Activated naive CD8-positive, alpha-beta T cell treated with anti-CD3 and anti-CD28 coated beads, Interleukin-2, amount 10 ng/mL, durations not matched to agents 7 days and 5 days (primary cell): ENCODE measurements around the gene CCM2L. TPM values are rescaled to one million over a fixed set of nuclear protein-coding genes. Genes with fewer than 3 reads are reported as not detected.
A peak's percentile ranks its signal among the peaks of the same experiment; 100 is the strongest.

Experiments used
- ATAC-seq: fragments of 150-1000 bp; cut with Tn5 transposase; one replicate; pipeline ENCODE4 v1.10.0; 2021; ENCODE audit warnings: low read depth, moderate library complexity
- POLR2A ChIA-PET: fragments of 350-600 bp; sonication (Branson Sonifier 250); formaldehyde crosslinking; loops from one replicate; lab custom pipeline; 2021; ENCODE audit warnings: antibody characterized with exemption; lab: Charles Lee
- DNase-seq: peaks from one replicate; pipeline ENCODE4 v3.0.0; 2021
- H3K27ac Mint-ChIP-seq: one replicate; pipeline ENCODE4 v1.8.0; 2022; ENCODE audit warnings: mild to moderate bottlenecking, mixed read lengths
- H3K27me3 Mint-ChIP-seq: one replicate; pipeline ENCODE4 v1.8.0; 2022; ENCODE audit warnings: mild to moderate bottlenecking, moderate library complexity, mixed read lengths
- H3K36me3 Mint-ChIP-seq: one replicate; pipeline ENCODE4 v1.8.0; 2021; ENCODE audit warnings: mild to moderate bottlenecking, mixed read lengths
- H3K4me1 Mint-ChIP-seq: one replicate; pipeline ENCODE4 v1.8.0; 2021; ENCODE audit warnings: mixed read lengths
- H3K4me3 Mint-ChIP-seq: one replicate; pipeline ENCODE4 v1.8.0; 2022; ENCODE audit warnings: mild to moderate bottlenecking, moderate library complexity, mixed read lengths
- H3K9me3 Mint-ChIP-seq: one replicate; pipeline ENCODE4 v1.8.0; 2021; ENCODE audit warnings: mixed read lengths
- total RNA-seq, 2 experiments: library from RNA; stranded (reverse); gene quantifications; one replicate each; pipeline ENCODE4 v1.2.3, GENCODE V29; 2021

CCM2L gene
- total RNA-seq, 2 experiments from 2014 or later: not detected

DNA sequence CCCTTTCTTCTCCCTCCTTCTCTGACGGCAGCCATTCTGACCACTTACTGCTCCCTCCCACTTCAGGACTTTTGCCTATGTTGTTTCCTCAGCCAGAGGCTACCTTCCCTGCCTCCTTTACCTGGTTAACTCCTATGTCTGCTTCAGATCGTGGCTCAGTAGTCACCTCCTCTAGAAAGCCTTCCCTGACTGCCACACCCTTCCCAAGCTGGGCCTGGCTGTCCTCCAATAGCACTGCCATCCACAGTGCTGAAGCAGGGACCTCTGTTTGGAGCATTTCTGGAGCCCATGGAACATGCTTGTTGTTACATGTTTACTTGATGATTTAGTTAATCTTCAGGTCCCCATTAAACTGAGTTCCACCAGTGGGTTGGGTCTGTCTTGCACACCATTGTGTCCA lies 28.5 kb upstream of the CCM2L start:
- H3K27ac Mint-ChIP-seq: no peak overlapping the region
- no peaks in the 10 kb centered on the region for H3K9me3 Mint-ChIP-seq
- no peaks in the 10 kb centered on the region for H3K4me1 Mint-ChIP-seq
- H3K4me3 Mint-ChIP-seq: no peak overlapping the region
- peaks cover 8% of the 10 kb centered on the region for H3K27me3 Mint-ChIP-seq
- ATAC-seq (no peak), DNase-seq (no peak)
- no peaks in the 10 kb centered on the region for H3K36me3 Mint-ChIP-seq
- POLR2A ChIA-PET: no interaction called here

DNA sequence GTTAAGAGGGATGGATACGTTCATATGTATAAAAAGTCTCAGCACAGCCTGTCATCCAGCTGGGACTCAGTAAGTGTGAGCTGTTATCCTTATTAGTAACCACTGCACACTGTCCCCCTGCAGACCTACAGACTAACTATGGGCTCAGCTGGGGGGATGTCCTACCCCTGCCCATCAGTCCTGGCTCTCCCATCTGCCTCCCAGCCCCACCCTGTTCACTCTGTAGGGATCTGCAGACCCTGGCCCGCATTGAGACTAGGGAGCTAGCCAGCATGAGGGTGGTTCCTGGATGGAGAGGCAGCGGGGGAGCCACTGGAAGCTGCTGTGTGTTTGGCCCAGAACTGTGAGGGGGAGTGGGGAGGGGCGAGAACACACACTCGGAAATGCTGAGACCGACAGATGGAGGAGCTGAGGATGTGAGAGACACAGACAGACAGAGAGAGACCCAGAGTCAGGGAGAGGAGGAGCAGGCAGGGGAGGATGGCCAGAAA lies 25.2 kb upstream of the CCM2L start:
- no peak for DNase-seq
- ATAC-seq: no peak
- Mint-ChIP-seq H3K4me1 (no peaks in the 10 kb centered on the region), H3K27ac (no peak overlapping the region), H3K9me3 (no peaks in the 10 kb centered on the region), H3K4me3 (no peak overlapping the region), H3K27me3 (peaks cover 3% of the 10 kb centered on the region), H3K36me3 (no peaks in the 10 kb centered on the region)
- POLR2A ChIA-PET: no interaction called here

DNA sequence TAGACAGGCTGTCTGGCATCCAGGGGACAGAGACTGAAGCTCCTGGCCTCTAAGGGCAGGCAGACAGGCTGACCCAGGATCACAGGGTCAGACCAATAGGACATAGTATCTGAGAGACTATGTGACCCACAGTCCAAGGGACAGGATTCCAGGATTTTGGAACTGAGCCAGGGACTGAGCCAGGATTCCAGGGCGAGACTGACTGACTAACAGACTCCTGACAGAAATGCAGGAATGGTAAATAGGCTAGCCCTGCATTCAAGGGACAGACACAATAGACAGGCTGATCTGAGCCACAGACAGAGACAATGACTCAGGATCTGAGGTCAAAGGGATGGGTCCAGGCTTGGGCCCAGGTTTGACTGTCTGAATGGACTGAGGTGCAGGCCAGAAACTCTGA lies 22.5 kb upstream of the CCM2L start:
- Mint-ChIP-seq H3K27ac (no peak overlapping the region), H3K4me3 (no peak overlapping the region), H3K9me3 (no peaks in the 10 kb centered on the region), H3K4me1 (no peaks in the 10 kb centered on the region), H3K36me3 (no peaks in the 10 kb centered on the region), H3K27me3 (peaks cover 6% of the 10 kb centered on the region)
- DNase-seq: no peak
- ATAC-seq: no peak
- POLR2A ChIA-PET: no interaction called here

DNA sequence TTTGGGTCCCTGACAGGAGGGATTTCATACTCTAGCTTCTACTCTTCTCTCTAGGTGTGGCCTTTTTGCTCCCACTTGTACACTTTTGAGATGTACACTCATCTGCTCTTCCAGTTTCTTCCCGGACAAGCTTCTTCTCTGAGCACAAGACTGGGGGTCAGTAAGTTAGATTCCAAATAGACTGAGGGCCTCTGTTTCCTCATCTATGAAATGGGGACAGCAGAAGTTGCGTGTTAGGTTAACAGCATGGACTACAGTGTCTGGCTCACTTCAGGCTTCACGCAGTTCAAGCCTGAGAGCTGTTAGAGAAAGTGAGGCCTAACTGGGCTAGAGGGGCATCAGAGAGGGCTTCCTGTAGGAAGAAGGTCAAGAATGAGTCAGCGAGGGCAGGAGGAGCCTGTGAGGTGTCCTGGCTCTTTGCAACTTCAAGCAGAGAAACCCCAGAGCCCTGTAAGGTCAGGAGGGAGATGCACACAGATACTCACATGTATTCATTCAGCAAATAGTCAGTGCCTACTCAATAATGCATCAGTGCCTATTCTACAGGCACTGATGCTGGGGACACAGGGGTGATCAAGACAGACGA lies 21.7 kb upstream of the CCM2L start:
- POLR2A ChIA-PET: no interaction called here
- H3K36me3 Mint-ChIP-seq: no peaks in the 10 kb centered on the region
- no peaks in the 10 kb centered on the region for H3K4me1 Mint-ChIP-seq
- ATAC-seq (no peak), DNase-seq (no peak)
- H3K27ac Mint-ChIP-seq: no peak overlapping the region
- no peak overlapping the region for H3K4me3 Mint-ChIP-seq
- H3K9me3 Mint-ChIP-seq: no peaks in the 10 kb centered on the region
- H3K27me3 Mint-ChIP-seq: peaks cover 12% of the 10 kb centered on the region

DNA sequence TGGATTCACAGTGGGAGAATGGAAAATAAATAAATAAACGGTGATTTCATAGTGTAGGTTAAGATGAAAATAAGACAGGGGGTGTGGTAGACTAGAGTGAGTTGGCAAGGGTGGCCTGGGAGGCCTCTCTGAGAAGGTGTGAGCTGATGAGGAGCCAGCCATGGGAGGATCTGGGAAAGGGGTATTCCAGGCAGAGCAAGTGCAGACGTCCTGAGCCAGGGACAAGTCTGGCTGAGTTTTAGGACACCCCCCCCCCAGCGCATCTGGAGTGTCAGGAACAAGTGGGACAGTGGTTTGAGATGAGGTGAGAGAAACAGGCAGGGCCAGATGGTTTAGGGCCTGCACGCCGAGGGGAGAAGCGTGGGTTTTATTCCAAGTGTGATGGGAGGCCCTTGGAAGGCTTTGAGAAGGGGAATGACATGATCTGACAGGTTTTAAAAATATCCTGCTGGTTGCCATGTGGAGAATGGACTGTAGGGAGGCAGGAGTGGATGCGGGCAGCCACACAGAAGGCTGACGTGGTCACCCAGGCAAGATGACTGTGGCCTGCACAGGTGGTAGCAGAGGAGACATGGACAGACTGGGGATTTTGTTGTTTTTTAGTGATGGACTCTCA lies 21.1 kb upstream of the CCM2L start:
- H3K4me3 Mint-ChIP-seq: no peak overlapping the region
- H3K27me3 Mint-ChIP-seq: peaks cover 18% of the 10 kb centered on the region
- no peaks in the 10 kb centered on the region for H3K9me3 Mint-ChIP-seq
- H3K36me3 Mint-ChIP-seq: no peaks in the 10 kb centered on the region
- POLR2A ChIA-PET: no interaction called here
- no peak for ATAC-seq
- no peaks in the 10 kb centered on the region for H3K4me1 Mint-ChIP-seq
- DNase-seq: no peak
- no peak overlapping the region for H3K27ac Mint-ChIP-seq

DNA sequence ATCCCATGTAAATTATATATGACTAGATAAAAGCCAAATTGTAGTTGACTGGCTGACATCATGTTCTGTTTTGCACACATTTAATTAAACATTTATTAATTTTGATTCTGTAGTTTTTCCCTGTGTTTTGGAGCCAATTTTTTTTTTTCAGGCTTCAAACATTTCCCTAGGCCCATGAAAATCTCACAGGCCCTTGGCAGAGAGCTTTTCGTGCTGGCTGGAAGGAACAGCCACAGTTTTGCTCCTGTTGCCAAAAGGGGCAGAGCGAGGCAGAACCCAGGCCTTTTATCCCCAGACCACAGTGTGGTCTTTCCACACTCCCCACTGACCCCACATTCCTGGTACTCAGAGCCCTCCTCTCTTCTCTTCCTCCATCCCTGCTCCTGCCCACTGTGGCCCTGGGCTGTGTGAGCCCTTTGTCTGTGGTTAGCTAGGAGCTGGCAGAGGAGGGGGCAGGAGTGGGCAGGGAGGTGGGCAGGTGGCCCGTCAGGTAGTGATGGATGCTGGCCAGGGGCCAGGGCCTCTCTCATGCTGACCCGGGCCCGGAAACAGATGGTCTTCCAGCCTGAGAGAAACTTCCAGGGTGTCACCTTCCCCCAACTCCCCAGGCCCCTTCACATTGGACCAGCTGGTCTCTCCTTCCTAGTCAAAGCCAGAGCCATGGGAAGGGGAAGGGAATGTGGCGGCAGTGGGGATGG lies 19.4 kb upstream of the CCM2L start:
- Mint-ChIP-seq H3K9me3 (no peaks in the 10 kb centered on the region), H3K36me3 (no peaks in the 10 kb centered on the region), H3K27ac (no peak overlapping the region), H3K27me3 (peaks cover 29% of the 10 kb centered on the region), H3K4me3 (no peak overlapping the region), H3K4me1 (no peaks in the 10 kb centered on the region)
- POLR2A ChIA-PET: no interaction called here
- ATAC-seq: no peak
- DNase-seq: no peak

DNA sequence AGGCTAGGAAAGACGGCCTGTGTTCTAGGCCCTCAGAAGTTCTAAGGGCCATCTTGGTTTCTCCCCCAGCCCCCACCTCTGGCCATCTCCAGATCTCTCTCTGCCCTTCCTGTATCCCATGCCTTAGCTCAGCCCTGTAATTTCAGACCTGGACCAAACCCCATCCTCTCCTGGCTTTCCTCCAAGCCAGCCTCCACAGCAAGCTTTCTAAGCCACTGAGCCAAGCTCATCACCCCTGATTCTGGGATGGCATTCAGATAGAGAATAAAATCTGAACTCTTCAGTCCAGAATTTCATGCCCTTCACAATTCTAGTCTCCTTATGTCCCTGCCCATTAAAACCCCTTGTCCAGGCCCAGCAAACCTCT lies 18.9 kb upstream of the CCM2L start:
- Mint-ChIP-seq H3K36me3 (no peaks in the 10 kb centered on the region), H3K4me3 (no peak overlapping the region), H3K27me3 (peaks cover 32% of the 10 kb centered on the region), H3K27ac (peak overlapping the region; percentile 39), H3K9me3 (no peaks in the 10 kb centered on the region), H3K4me1 (no peaks in the 10 kb centered on the region)
- POLR2A ChIA-PET: no interaction called here
- ATAC-seq (no peak), DNase-seq (no peak)

DNA sequence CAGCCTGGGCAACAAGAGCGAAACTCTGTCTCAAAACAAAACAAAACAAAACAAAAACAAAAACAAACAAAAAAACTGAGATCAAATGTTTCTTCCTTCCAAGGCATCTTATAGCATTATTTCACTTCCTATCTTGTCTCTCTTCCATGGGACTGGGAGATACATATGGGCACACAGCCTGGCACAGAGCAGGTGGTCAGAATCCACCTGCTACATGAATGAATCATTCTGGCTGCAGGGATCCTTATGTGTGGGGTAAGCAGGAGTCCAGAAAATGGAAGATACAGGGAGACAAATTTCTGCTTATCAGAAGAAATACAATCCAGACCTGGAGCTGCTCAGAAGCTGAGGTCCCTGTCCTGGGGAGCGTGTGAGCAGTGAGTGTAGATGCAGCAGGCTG lies 18.2 kb upstream of the CCM2L start:
- no peak for ATAC-seq
- Mint-ChIP-seq H3K27ac (no peak overlapping the region), H3K4me1 (no peaks in the 10 kb centered on the region), H3K27me3 (peaks cover 34% of the 10 kb centered on the region), H3K4me3 (no peak overlapping the region), H3K9me3 (no peaks in the 10 kb centered on the region), H3K36me3 (no peaks in the 10 kb centered on the region)
- POLR2A ChIA-PET: no interaction called here
- DNase-seq: no peak

DNA sequence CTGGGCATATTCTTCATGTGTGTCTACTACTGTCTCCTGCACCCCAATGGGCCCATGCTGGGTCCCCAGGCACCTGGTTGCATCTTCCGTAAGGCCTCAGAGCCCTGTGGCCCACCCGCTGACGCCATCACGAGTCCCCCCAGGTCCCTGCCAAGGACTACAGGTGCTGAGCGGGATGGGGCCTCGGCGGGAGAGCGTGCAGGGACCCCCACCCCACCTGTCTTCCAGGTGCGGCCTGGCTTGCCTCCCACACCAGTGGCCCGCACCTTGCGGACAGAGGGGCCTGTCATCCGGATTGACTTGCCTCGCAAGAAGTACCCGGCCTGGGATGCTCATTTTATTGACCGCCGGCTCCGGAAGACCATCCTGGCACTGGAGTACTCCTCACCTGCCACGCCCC lies 13.2 kb upstream of the CCM2L start:
- H3K27ac Mint-ChIP-seq: no peak overlapping the region
- no peaks in the 10 kb centered on the region for H3K9me3 Mint-ChIP-seq
- H3K27me3 Mint-ChIP-seq: peaks cover 34% of the 10 kb centered on the region
- no peaks in the 10 kb centered on the region for H3K36me3 Mint-ChIP-seq
- POLR2A ChIA-PET: no interaction called here
- ATAC-seq (no peak), DNase-seq (no peak)
- H3K4me1 Mint-ChIP-seq: no peaks in the 10 kb centered on the region
- H3K4me3 Mint-ChIP-seq: no peak overlapping the region

DNA sequence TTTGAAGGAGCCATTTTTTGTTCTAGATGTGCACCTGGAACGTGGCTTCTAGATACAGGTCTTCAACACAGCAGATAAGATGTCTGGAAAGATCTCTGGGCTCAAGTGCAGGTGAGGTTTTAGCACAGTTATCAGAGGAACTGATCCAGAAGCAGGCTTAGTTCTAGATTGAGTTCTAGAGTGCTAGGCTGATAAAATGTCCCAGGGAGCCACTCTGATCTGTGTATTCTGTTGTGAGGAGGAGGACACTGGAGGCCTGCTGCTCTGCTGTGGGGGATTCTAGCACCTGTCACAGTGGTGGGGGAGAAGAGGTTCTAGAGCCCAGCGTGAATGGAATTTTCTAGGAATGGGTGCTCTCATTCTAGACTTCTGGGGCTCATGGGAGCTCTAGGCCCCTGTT lies 12.0 kb upstream of the CCM2L start:
- POLR2A ChIA-PET: no interaction called here
- Mint-ChIP-seq H3K9me3 (no peaks in the 10 kb centered on the region), H3K4me1 (no peaks in the 10 kb centered on the region), H3K4me3 (no peak overlapping the region), H3K27me3 (peaks cover 27% of the 10 kb centered on the region), H3K27ac (no peak overlapping the region), H3K36me3 (no peaks in the 10 kb centered on the region)
- no peak for DNase-seq
- no peak for ATAC-seq

DNA sequence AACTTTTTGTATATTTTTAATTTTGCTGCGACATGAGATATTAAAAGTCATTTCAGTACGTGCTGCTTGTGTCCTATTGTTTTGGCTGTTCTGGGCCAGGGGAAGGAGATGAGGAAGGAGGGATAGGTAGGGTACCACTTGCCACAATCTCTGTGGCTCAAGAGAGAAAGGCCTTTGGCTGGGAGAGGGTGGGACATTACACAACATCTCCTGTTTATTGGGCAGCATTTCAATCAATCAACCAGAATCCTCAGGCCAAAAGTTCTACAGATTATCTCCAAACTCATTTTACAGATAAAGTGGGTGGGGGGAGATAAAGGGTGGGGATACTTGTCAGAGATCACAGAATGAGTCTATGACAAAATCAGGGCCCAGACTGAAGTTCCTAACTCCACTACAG lies 6.9 kb upstream of the CCM2L start:
- Mint-ChIP-seq H3K9me3 (no peaks in the 10 kb centered on the region), H3K27ac (no peak overlapping the region), H3K27me3 (peaks cover 8% of the 10 kb centered on the region), H3K4me1 (peaks cover 9% of the 10 kb centered on the region), H3K4me3 (no peak overlapping the region), H3K36me3 (no peaks in the 10 kb centered on the region)
- DNase-seq (no peak), ATAC-seq (no peak)
- POLR2A ChIA-PET: no interaction called here

DNA sequence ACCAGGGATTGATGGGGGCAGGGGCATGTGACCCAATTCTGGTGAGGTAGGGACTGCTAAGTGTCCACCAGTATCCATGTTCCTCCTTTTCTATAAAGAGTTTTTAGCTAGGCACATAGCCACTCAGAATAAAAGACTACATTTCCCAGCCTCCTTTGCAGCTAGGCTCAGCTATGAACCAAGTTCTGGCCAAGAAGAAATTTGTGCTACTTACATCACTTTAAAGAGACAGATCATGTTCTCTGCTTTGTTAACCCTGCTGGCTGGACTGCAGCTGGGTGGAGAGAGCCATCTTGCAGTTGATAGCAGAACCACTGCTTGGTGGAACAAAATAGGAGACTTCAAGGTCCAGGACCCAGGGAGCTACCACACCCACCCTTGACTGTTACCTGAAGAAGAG lies 5.3 kb upstream of the CCM2L start:
- Mint-ChIP-seq H3K27me3 (peaks cover 9% of the 10 kb centered on the region), H3K4me1 (peaks cover 9% of the 10 kb centered on the region), H3K9me3 (no peaks in the 10 kb centered on the region), H3K36me3 (no peaks in the 10 kb centered on the region), H3K27ac (no peak overlapping the region), H3K4me3 (no peak overlapping the region)
- ATAC-seq (no peak), DNase-seq (no peak)
- POLR2A ChIA-PET: interaction anchor here (0.9 kb wide), 1 partner anchor 53 kb away, joined by 3 read pairs; the partner anchor contains the start of gene PDRG1

DNA sequence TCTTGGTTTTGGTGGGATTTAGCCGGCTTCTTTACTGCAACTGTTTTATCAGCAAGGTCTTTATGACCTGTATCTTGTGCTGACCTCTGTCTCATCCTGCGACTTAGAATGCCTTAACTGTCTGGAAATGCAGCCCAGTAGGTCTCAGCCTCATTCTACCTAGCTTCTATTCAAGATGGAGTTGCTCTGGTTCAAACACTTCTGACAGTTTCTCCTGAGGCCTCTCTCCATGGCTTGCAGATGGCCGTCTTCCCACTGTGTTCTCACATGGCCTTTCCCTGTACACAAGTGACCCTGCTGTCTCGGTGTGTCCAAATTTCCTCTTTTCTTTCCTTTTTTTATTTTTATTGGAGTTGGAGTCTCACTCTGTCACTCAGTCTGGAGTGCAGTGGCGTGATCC lies 4.2 kb upstream of the CCM2L start:
- POLR2A ChIA-PET: no interaction called here
- H3K27me3 Mint-ChIP-seq: peaks cover 11% of the 10 kb centered on the region
- ATAC-seq: no peak
- no peak for DNase-seq
- no peak overlapping the region for H3K4me3 Mint-ChIP-seq
- no peaks in the 10 kb centered on the region for H3K9me3 Mint-ChIP-seq
- H3K27ac Mint-ChIP-seq: no peak overlapping the region
- no peaks in the 10 kb centered on the region for H3K36me3 Mint-ChIP-seq
- peaks cover 9% of the 10 kb centered on the region for H3K4me1 Mint-ChIP-seq
